ENCODE data around the gene FCGBP.

DNA sequence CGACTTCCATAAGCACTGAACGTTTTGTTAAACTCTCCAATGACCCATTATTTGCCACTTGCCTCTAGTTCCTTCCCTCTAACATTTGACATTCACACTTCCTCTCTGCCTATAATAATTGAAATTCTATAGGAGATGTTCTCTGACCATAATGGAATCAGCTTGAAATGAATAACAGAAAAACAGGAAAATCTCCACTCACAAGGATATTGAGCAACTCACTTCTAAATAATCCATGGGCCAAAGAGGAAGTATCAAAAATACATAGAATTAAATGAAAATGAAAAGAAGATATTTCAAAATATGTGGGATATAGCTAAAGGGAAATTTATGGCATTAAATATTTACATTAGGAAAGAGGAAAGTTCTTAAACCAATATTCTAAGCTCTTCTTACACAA is 3.4 kb upstream of the FCGBP start:
- TF ChIP-seq CTCF (IDR thresholded peaks at IDR 0.05; ENCODE audit: insufficient read depth, low read depth, low read length) (no peak), EZH2 (IDR thresholded peaks at IDR 0.05; ENCODE audit: insufficient read depth, low read length) (no peak)
